Endothelial cell of hepatic sinusoid (primary cell): ENCODE measurements around the gene CLMP.

Source experiments
- in situ Hi-C: cut with HindIII; loops from 2 replicates; pipeline ENCODE4 v1.10.0; 2017; ENCODE audit warnings: low sequenced_read_pairs

The CLMP gene

GRCh38 chr11:123193742-123194141 is 1.3 kb downstream of the CLMP start:
- in situ Hi-C loops: no loop called here

DNA sequence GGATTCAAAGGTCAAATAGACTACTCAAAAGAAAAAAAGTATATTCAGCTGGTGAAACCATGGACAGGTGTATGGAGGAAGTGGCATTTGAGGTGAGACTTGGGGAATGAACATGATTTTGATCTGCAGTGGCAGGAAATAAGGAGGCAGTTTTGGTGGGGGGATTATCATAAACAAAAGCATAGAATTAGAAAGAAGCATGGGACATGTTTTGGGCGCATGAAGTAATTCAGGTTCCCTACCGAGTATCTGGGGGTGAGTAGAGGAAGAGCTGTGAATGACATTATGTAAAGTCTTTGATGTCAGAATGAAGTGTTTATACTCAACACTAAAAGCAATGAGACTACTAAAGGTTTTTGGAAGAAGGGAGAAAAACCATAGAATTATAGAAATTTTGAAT is 3.1 kb downstream of the CLMP start:
- in situ Hi-C loops: no loop called here

GRCh38 chr11:123190518-123190917 is 4.5 kb downstream of the CLMP start:
- in situ Hi-C loops: no loop called here

DNA sequence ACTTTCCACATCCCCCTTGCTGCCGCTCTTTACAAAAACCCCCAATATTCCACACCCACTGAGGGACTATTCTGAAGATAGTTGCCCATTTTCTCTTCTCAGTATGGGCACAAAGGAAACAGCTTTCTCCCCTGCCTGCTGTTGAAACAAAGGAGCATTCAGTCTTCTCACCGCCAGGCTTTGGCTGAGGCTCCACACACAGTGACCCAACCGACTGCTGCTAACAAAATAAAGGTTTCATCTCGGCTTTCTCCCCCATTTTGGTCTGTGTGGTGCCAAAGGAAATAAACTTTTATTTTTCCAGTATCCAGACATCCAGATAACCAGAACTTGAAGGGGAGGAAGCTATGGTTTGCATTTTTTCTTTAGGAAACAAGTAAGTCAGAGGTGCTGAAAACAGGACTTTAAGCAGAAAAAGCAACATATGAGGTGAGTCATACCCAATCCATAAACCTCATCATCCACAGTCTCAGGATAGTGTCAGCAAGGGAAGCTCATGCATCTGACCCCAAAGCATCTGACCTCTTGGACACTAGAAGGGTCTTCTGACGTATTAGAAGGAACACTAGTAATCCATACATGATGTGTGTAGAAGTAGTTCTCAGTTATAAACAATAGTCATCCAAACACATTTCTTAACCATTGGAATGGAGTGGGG is 6.4 kb downstream of the CLMP start:
- in situ Hi-C loops: no loop called here

- in situ Hi-C loops: no loop called here
These were observed 7.2 kb downstream of the CLMP start for GRCh38 chr11:123187665-123188507.

- in situ Hi-C loops: no loop called here
These were observed 7.8 kb downstream of the CLMP start for GRCh38 chr11:123187248-123187647.

- in situ Hi-C loops: no loop called here
These were observed 8.8 kb downstream of the CLMP start for GRCh38 chr11:123186286-123186685.

GRCh38 chr11:123185326-123185725 is 9.7 kb downstream of the CLMP start:
- in situ Hi-C loops: no loop called here

- in situ Hi-C loops: no loop called here
These were observed 10.5 kb downstream of the CLMP start for GRCh38 chr11:123184531-123184930.

DNA sequence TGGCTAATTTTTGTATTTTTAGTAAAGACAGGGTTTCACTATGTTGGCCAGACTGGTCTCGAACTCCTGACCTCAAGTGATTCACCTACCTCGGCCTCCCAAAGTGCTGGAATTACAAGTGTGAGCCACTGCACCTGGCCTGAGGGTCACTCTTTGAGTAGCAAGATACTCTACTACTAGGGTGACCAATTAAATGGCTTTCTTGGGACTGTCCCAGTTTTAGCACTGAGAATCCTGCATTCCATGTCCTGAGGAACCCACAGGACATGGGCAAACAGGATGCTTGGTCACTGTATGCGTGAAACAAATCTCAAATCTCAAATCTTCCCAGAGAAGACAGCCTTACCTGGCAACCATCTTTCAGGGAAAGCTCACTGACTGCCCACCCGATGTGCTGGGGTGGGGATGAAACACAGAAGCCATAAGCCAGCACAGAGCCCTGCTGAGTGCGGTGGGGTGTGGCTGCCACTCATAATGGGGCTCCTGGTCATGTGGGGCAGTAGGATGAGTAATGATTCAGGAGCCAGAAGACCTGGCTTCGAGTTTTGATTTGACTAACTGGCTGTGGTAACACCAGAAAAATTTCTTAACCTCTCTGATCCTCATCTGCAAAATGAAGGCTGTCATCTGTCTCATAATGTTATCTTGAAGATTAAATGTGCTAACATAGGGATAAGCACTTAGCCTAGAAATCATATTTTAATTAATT is 11.5 kb downstream of the CLMP start:
- in situ Hi-C loops: no loop called here

- in situ Hi-C loops: no loop called here
These were observed 13.1 kb downstream of the CLMP start for GRCh38 chr11:123181767-123182500.

- in situ Hi-C loops: no loop called here
These were observed 14.0 kb downstream of the CLMP start for GRCh38 chr11:123181075-123181474.

DNA sequence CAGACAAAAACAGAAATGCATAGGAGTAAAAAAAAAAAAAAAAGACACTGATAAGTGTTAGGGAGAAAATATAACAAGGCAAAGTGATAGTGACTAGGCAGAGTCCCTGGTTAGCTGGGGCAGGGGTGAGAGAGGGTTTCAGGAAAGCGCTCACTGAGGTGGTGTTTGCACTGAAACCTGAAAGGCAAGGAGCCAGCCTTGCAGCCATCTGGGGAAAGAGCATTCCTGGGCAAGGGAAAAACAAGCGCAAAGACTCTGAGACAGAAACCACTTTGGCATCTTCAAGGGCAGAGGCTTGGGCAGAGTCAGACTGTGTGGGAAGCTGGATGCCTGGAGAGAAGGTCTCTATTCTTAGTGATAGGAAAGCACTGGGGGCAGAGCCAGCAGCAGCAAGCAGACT is 14.5 kb downstream of the CLMP start:
- in situ Hi-C loops: no loop called here

- in situ Hi-C loops: no loop called here
These were observed 14.9 kb downstream of the CLMP start for GRCh38 chr11:123180166-123180565.

- in situ Hi-C loops: loop anchor here (5.0 kb wide), 1 partner anchor 67 kb away; no protein-coding TSS in a partner anchor
These were observed 15.5 kb downstream of the CLMP start for GRCh38 chr11:123179586-123179985.

DNA sequence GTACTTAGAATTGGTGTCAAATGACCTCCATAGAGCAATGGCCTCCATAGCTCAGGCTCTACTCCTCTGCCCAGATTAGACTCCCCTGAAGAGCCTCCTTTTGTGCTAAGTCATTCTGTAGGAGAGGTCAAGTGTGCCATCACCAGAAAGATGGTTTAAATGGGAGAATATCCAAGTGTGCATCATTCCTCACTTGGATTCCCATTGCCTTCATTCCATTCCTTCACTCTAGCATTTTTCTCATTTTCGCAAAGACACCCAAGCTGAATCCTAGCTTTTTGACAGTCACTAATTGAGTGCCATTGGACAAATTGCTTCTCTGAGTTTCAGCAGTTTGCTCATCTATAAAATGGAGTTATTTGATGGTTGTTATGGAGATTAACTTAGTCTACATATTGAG is 16.9 kb downstream of the CLMP start:
- in situ Hi-C loops: loop anchor here (5.0 kb wide), 1 partner anchor 66 kb away; no protein-coding TSS in a partner anchor

DNA sequence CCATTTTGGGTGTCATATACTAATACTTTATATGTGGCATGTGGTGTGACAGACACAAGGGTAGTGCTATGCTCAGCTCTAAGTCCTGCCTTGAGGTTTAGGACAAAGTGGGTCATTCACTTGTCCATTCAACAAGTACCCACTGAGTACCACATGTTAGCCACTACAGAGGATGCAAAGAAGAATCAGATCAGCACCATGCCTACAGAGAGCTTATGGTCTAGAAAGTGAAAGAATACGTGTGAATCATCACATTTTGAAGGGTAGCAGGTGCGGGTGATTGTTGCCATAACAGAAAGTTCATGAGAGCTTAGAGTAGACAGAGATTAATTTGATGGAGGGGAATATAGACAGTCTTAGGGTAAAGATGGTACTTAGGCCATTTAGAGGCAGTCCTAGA is 18.3 kb downstream of the CLMP start:
- in situ Hi-C loops: loop anchor here (5.0 kb wide), 1 partner anchor 64 kb away; no protein-coding TSS in a partner anchor

DNA sequence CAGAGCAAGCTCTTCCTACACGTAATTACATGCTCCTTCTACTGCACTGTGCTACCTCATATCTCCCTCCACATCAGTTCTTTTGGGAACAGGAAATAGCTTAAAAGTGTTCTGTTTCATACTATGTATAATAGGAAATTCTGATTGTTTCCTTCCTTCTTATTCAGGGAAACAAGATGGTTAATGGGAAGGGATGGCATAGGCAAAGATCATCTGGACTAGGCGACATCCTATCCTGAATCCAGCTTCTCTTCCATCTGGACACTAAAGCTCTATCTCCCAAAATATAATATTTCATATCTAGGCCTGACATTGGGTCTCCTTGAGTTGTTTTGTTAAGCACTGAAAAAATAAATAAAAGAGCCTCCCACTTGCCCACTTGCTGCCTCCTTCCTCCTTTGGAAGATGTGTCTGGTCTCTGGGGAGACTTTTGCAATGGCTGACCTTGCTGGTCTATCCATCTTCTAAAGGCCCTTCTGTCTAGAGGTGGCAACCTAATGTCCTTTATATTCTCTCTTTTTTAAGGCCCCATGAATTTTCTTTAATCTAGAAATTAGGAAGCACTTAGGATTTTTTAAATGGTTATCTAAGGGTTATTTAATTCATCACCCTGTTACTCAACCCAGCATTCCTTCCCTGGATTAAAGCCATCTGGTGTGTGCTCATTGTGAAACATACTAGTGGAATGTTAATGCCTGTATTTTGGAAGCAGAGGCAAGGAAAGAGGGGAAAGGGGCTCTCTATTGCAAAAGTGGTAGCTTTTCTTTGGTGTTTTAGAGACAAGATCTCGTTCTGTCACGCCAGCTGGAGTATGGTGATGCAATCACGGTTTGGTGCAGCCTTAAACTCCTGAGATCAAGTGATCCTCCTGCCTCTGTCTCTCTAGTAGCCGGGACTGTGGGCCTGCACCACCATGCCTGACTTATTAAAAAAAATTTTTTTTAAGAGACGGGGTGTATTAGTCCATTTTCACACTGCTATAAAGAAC is 20.6 kb downstream of the CLMP start:
- in situ Hi-C loops: loop anchor here (5.0 kb wide), 1 partner anchor 62 kb away; no protein-coding TSS in a partner anchor

- in situ Hi-C loops: no loop called here
These were observed 21.2 kb downstream of the CLMP start for GRCh38 chr11:123173856-123174186.
